Ovary (tissue), 9 donors: ENCODE data around the gene WNT2B. TPM values are rescaled to one million over a fixed set of nuclear protein-coding genes. Genes with fewer than 3 reads are reported as not detected.

Experiments used
- DNase-seq, 5 donors: peaks; one replicate each; pipeline ENCODE4 v3.0.0-alpha.2; 2019 to 2020
- H3K27ac ChIP-seq, 2 donors: fragments of 200-600 bp; one replicate each; pipeline versions ENCODE4 v1.5.1 to v1.8.0; 2019 to 2022
- H3K27me3 ChIP-seq: fragments of 200-600 bp; one replicate; pipeline ENCODE4 v1.8.0; 2022
- H3K36me3 ChIP-seq: fragments of 200-600 bp; sonication (generic); one replicate; pipeline ENCODE4 v1.5.1; 2019
- H3K4me1 ChIP-seq: one replicate; pipeline ENCODE4 v1.8.1; 2013; ENCODE audit warnings: mild to moderate bottlenecking, moderate library complexity; ENCODE audit not compliant: insufficient read depth
- H3K4me3 ChIP-seq: fragments of 200-600 bp; sonication (generic); one replicate; pipeline ENCODE4 v1.5.1; 2017
- H3K9me3 ChIP-seq, 2 donors: fragments of 200-600 bp in 1 of 2; sonication (generic) in 1 of 2; one replicate each; pipeline versions ENCODE4 v1.5.1 to v1.8.1; 2013 to 2019; ENCODE audit warnings: mild to moderate bottlenecking in 1 of 2, moderate library complexity in 1 of 2
- CTCF ChIP-seq, 3 donors: fragments of 450-650 bp in 2 of 3; fragments of 200-600 bp in 1 of 3; IDR thresholded peaks; one replicate each; pipeline versions ENCODE4 v1.5.1 to v1.8.0; 2016 to 2022; ENCODE audit warnings: antibody characterized with exemption in 3 of 3, mild to moderate bottlenecking in 1 of 3
- EP300 ChIP-seq: sonication (generic); formaldehyde crosslinking; IDR thresholded peaks from one replicate; pipeline ENCODE4 v1.6.1; 2017; ENCODE audit warnings: antibody characterized with exemption
- POLR2A ChIP-seq: fragments of 450-650 bp; IDR thresholded peaks from one replicate; pipeline ENCODE4 v1.6.1; 2017; ENCODE audit warnings: antibody characterized with exemption, mild to moderate bottlenecking, moderate library complexity
- WGBS, 3 donors: extraction: QIAGEN DNeasy Blood & Tissue Kit in 1 of 3; methylation state at CpG; one replicate each; pipeline versions ENCODE4 v1.1.5 to v1.1.7; 2013 to 2017; 5-methylcytosine and 5-hydroxymethylcytosine counted together
- intact Hi-C, 4 donors: fragments of 100-400 bp; cut with DNase I; formaldehyde crosslinking; loops; one replicate each; pipeline versions ENCODE4 v1.11.0 to v1.15.1; 2022 to 2023
- polyA plus RNA-seq, 2 donors: library from polyadenylated mRNA; stranded (reverse); fragments of 200-250 nt in 1 of 2; fragments of 350-450 nt in 1 of 2; fragmentation: Illumina TruSeq in 1 of 2; extraction: RNeasy Lipid Tissue Mini Kit (QIAGEN cat#74804) in 1 of 2; gene quantifications; one replicate each; pipeline ENCODE4 v1.2.3, GENCODE V29; 2013 to 2014
- total RNA-seq, 7 donors: library from RNA; depleted of rRNA in 2 of 7; stranded (reverse); fragments of >200 nt in 2 of 7; fragmentation: NEBNext Ultra II Directional in 3 of 7; extraction: Animal tissue kit (Norgen Biotek cat#: 25700) in 3 of 7; gene quantifications; one replicate each; pipeline versions ENCODE4 v1.1.0 to v1.2.4, GENCODE V29; 2016 to 2023
- donor health status: DM: no; HTN: no; CAD: no; lungs with moderate emphysema.
- donor health status: DM: no; HTN: no; CAD: no.
- donor health status: Bipolar disorder and iron deficiency.
- donor health status: DM: yes; HTN: yes; CAD: no.
- donor health status: DM: no; HTN: no; CAD: no.
- donor health status: DM: yes; HTN: yes; CAD: no.

Gene WNT2B
- total and polyA plus RNA-seq, 9 donors, result 12.8 to 57.3 (median 33.8) TPM

GRCh38 chr1:112541299-112541698 lies 32.5 kb downstream of the WNT2B start:
- H3K4me3 ChIP-seq, result no peak overlapping the region
- TF ChIP-seq EP300 (no peak), POLR2A (no peak), CTCF (IDR thresholded peaks at IDR 0.05) (no peak)
- WGBS, 3 donors, result 50 to 100% (median 94%) methylated on average over 1 of the region's 1 CpG
- peaks cover 6% of the 10 kb centered on the region for H3K4me1 ChIP-seq
- H3K27me3 ChIP-seq, result no peaks in the 10 kb centered on the region
- no peak for DNase-seq
- intact Hi-C loops, result loop anchor here in 1 of 4 donors (10.0 kb wide), 1 partner anchor 46 kb away; no protein-coding TSS in a partner anchor
- H3K9me3 ChIP-seq, result no peaks in the 10 kb centered on the region
- H3K27ac ChIP-seq, result no peak overlapping the region
- H3K36me3 ChIP-seq, result no peaks in the 10 kb centered on the region

GRCh38 chr1:112542206-112542973 lies 33.6 kb downstream of the WNT2B start:
- TF ChIP-seq POLR2A, result no peak
- H3K36me3 ChIP-seq, result no peaks in the 10 kb centered on the region
- 93 to 96% (median 94%) methylated on average over 9 of the region's 9 CpGs for WGBS, 3 donors

GRCh38 chr1:112544011-112544688 lies 35.4 kb downstream of the WNT2B start:
- Histone ChIP-seq H3K4me1 (no peaks in the 10 kb centered on the region), H3K9me3 (no peaks in the 10 kb centered on the region), H3K27ac (peak overlapping the region in 1 of 2 donors; percentile 2), H3K36me3 (no peaks in the 10 kb centered on the region), H3K4me3 (no peak overlapping the region), H3K27me3 (no peaks in the 10 kb centered on the region)
- WGBS, 3 donors, result 11 to 23% (median 15%) methylated on average over 1 of the region's 1 CpG
- TF ChIP-seq POLR2A (no peak), EP300 (no peak), CTCF (IDR thresholded peaks at IDR 0.05) (no peak)
- intact Hi-C loops, result loop anchor here in 1 of 4 donors (10.0 kb wide), 1 partner anchor 49 kb away; no protein-coding TSS in a partner anchor
- DNase-seq, result no peak

More at GRCh38 chr1:112542206-112542973, 33.6 kb downstream of the WNT2B start:
- H3K4me3 ChIP-seq, result no peak overlapping the region
- H3K27ac ChIP-seq, result no peak overlapping the region
- no peaks in the 10 kb centered on the region for H3K9me3 ChIP-seq
- H3K4me1 ChIP-seq, result peaks cover under 1% of the 10 kb centered on the region
- DNase-seq, result no peak
- intact Hi-C loops, result loop anchor here in 1 of 4 donors (10.0 kb wide), 1 partner anchor 48 kb away; no protein-coding TSS in a partner anchor
- no peaks in the 10 kb centered on the region for H3K27me3 ChIP-seq

GRCh38 chr1:112544751-112545150 lies 36.0 kb downstream of the WNT2B start:
- Histone ChIP-seq H3K4me3 (no peak overlapping the region), H3K27ac (peak overlapping the region in 1 of 2 donors; percentile 2), H3K27me3 (no peaks in the 10 kb centered on the region), H3K36me3 (no peaks in the 10 kb centered on the region), H3K9me3 (no peaks in the 10 kb centered on the region), H3K4me1 (no peaks in the 10 kb centered on the region)
- 8 to 12% (median 12%) methylated on average over 3 of the region's 3 CpGs for WGBS, 3 donors
- no peak for DNase-seq
- TF ChIP-seq CTCF (IDR thresholded peaks at IDR 0.05) (no peak), POLR2A (no peak), EP300 (no peak)
- intact Hi-C loops, result loop anchor here in 1 of 4 donors (10.0 kb wide), 1 partner anchor 50 kb away; no protein-coding TSS in a partner anchor
